ENCODE measurements around the gene SPHKAP. TPM values are rescaled to one million over a fixed set of nuclear protein-coding genes. Genes with fewer than 3 reads are reported as not detected.
A peak's percentile ranks its signal among the peaks of the same experiment; 100 is the strongest.
"Not testable (repeated sequence)": the region's sequence is repeated elsewhere in the genome, so short reads cannot be mapped to it uniquely, and the experiment has no call there.

SPHKAP gene
- polyA plus RNA-seq, 4 donors, result 0.38 to 4.2 (median 1.8) TPM

DNA sequence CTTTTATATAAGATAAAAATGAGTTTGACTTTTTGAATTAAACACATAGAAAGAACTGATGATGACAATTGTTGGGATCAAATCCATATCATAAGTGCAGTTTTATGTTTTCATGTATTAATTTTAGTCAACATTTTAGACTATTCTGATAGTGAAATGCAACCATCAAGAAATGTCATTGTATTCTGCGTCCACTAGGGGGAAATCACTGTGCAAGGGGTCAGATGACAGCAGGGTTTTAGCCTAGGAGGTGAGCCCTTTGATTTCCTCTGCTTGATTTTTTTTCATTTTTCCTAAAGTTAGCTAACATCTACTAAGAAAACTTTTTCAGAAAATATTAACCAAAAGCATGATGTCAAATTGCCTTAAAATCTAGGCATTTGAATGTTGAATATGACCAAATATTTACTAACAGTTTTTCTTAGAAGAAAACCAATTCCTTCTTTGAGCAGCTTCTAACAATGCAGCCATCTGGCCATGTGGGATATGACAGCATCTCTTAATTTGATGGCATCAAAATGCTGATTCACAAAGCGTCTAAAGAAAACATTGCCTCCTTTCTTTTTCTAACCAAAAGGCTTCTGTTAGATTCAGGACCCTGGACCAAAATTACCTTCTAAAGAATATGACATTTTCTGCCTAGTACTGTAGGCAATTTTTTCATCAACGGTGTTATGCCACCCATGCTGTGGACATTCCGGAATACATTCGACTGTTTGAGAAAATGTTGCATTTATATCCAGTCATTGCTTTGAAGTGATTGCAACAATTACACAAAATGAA lies 141.5 kb downstream of the SPHKAP start:
- no peak for DNase-seq (ENCODE audit: low read depth in 4 of 4, low spot score in 3 of 4)

DNA sequence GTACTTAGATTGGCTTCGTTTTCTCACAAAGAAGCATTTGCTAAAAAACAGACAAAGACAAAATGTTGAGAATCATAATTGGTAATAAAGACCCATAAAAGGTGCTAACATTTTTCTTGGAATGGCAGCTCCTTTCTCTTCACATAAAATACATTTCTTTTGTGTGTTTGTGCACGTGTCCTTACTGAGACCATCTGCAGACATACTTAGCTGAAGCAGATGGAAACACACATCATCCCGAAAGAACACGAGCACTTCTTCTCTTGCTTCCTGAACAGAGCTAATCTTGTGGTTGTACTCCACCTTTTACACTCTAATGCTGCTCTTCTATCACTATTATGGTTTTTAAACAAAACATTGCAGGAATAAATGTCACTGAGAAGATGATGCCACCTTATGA lies 142.5 kb downstream of the SPHKAP start:
- DNase-seq (ENCODE audit: low read depth in 4 of 4, low spot score in 3 of 4), result no peak

DNA sequence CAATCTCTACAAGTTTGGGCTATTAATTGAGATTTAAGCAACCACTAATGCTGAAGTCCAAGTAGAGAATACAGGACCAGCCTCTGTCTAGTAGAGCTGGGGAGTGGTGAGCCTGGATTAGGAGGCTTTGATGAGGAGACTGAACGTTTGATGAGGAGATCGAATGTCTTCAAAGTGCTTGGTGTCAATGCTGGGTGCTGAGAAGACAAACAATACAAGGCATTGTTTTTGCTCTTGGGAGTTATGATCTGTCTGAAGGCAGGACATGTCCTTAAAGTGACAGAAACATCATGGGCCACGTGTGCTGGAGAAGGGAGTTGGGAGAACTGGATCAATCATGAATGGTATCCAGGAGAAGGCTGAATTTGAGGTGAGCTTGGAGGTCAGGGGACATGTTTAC lies 143.6 kb downstream of the SPHKAP start:
- DNase-seq (ENCODE audit: low read depth in 4 of 4, low spot score in 3 of 4), result no peak

DNA sequence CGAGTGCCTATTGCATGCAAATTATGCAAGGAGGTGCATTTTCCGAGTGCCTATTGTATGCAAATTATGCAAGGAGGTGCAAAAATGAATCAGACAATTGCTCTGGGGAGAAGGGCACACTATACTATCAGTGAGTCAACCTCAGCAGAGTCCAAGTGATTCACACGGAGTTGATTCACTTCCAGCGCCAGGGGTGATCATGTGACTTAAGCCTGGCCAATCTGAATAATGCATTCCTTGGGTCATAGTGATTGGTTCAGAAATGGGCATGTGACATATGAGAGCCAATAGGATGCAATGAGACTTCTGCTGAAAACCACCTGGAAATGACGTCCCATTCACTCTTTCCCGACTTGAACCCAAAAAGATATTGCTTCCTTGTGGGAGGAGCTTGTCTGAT lies 157.9 kb downstream of the SPHKAP start:
- no peak for DNase-seq (ENCODE audit: low read depth in 4 of 4, low spot score in 3 of 4)

DNA sequence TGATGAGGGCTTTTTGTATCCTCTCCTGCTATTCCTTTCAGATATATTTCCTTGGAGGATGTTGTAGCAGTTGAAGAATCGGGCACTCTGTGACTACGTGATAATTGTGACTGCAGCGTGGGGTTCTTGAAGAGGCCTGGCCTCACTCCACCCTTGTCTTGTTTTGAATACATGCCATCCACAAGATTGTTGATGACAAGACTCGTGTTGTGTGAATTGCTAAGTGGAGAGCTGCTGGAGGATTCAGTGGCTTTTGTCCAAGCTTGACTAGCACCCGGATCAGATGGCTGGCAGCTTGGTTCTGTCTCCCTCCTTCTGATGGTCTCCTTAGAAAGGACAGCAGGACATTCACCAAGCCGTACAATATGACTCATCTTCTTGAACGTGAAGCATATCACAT lies 163.2 kb downstream of the SPHKAP start:
- no peak for DNase-seq (ENCODE audit: low read depth in 4 of 4, low spot score in 3 of 4)

DNA sequence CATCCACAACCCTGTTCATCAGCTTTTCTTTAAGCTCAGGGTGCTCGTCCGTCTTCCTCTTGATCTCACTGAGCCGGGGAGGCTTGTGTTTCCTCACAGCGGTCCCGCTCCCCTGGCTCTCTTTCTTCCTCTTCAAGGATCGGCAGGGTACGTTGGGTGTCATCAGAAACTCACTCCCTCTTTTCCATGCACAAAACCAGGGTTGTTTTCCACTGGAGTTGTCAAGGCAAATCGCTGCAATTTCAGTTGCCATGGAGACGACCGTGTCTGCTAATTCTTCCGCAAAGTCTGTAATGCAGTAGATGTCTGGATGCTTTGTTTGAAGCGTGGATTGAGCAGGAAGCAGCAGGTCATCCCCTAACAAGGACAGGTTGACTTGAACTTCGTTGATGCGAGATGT lies 163.7 kb downstream of the SPHKAP start:
- no peak for DNase-seq (ENCODE audit: low read depth in 4 of 4, low spot score in 3 of 4)

DNA sequence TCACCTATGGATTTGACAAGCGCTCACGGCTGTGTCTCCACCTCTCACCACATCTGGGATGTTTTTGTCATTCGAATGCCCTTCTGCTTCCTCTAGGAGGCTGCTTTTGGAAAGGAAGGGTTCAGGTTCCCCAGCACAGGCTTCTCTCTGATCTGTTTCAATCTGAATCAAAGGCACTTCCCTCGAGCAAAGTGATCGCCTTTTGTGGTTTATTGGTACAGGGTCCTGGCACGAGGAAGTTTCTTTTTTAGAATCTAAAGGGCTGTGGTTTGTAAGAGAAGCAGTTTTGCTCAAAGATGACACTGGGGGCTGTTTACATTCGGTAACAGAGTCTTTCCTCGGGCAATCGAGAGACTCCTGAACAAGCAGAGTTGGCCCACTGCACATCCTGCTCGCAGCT lies 165.1 kb downstream of the SPHKAP start:
- DNase-seq (ENCODE audit: low read depth in 4 of 4, low spot score in 3 of 4), result no peak

DNA sequence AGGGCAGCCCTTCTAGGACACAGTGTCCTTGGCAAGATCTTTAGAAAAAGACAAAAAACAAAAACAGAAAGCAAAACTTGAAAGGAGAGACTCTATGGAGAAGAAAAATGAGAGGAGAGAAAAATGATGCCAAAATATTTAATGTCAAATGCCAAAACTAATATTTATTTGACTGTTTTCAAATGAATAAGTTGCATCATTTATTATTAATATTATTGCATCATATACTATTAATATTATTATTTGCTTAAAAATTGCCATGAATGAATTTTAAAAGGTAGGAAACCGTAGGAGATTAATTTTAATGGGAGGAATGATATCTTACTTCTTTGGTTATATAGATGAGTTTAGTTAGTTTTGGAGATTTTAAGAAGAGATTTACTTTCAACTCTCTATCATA lies 165.7 kb downstream of the SPHKAP start:
- DNase-seq (ENCODE audit: low read depth in 4 of 4, low spot score in 3 of 4), result no peak

DNA sequence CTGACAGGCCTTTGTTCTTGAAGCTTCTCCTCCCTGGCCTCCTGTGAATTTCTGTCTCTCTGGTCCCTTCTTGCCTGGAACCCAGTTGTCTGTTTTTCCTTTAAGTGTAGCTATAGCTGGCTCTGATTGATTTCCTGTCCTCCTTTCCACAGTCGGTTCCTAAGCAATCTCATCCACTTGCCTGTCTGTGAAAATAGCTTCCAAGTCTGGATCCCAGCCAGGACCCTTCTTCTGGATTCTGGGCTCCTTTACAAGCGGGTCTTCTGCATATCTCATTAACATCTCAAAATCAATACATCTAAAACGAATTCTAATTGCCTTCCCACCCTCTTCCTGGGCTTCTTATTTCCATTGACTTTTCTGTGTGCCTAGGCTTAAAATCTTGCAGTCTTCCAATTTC lies 185.1 kb downstream of the SPHKAP start:
- no peak for DNase-seq (ENCODE audit: low read depth in 4 of 4, low spot score in 3 of 4)

DNA sequence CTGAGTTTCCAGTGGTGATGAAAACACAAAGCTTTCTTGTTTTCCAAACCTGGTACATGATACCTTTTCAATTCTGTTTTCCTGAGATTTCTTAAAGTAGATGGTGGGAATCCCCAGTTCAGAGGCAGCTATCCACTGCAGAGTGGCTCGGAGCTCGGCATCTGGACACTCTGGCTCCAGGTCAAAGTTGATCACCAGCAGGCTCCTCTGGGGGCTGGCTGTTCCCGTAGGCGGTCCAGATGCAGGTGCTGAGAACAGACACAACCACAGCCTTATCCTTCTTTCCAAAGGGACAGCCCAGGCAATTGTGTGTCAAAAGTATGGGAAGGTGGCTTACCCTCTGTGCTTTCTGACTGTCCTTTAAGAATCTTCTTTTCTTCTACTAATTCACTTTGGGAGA lies 190.6 kb downstream of the SPHKAP start:
- no peak for DNase-seq (ENCODE audit: low read depth in 4 of 4, low spot score in 3 of 4)

DNA sequence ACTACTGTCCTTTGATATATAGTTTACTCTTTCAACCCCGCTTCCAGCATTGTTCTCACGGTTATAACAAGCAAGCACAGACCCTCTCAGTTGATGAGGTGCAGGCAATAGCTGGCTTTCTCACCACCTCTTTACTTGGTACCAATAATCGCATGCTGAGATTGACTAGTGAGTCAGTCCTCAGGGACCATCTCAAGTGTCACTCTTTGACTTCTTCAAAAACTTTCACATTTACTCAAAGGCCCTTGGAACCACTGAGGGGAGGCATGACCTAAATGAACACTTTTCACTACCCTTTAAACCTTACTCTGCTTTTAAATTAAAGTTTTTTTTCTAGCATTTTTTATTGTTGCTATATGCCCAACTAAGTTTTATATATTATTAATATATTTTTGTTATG lies 208.2 kb downstream of the SPHKAP start:
- no peak for DNase-seq (ENCODE audit: low read depth in 4 of 4, low spot score in 3 of 4)

DNA sequence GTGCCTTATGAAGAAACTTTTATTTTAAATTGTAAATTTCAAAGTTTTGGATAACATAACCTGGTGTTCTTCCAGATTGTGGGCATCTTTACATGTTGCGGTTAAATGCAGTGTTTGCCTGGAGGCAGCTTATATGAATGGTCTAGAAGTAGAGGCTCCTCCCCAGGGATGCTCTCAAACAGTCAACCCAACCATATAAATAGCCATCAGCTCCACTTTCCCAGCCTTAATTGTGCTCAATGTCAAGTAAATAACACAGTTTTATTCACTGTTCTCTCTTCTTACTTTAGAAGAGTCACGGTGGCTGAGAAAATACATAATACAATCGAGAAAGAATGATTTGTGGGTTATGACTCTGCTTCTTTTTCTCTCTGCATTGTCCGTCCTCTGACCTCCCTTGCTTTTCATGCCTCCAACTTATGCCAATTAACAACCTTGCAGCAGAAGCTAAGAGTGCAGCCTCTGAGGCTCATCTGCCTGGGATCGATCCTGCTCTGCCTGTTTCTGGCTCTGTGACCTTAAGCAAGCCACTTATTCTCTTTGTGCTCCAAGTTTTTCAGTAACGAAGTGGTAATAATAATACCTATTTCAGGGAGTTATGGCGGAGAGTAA lies 209.8 kb downstream of the SPHKAP start:
- no peak for DNase-seq (ENCODE audit: low read depth in 4 of 4, low spot score in 3 of 4)

DNA sequence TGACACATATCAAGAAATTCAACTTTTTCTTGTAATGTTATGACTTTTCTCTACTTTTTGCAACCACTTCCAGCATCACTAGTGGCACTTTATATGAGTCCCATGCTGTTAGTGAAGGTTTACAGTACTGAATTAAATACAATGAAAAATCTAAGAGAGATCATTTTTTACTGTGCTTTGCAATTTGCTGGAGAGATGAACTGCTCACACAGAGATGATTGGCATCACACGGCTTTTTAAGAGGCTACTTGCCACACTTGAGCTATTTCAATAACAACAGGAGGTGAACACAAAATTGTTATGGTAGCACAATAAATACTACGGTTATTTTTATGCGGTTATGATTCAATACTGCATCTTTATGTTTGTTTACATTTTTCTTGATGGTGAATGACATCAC lies 221.2 kb downstream of the SPHKAP start:
- no peak for DNase-seq (ENCODE audit: low read depth in 4 of 4, low spot score in 3 of 4)

DNA sequence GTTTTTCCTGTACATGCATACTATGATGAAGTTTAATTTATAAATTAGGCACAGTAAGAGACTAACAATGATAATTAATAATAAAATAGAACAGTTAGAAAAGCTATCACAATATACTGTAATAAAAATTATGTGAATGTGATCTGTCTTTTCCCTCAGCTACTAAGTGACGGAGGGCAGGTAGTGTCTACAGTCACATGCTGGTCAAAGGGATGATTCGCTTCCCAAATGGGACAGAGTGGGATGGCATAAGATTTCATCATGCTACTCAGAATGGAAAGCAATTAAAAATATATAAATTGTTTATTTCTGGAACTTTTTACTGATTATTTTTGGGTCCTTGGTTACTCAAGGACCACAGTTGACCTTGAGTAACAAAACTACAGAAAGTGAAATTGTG lies 238.5 kb downstream of the SPHKAP start:
- no peak for DNase-seq (ENCODE audit: low read depth in 4 of 4, low spot score in 3 of 4)

DNA sequence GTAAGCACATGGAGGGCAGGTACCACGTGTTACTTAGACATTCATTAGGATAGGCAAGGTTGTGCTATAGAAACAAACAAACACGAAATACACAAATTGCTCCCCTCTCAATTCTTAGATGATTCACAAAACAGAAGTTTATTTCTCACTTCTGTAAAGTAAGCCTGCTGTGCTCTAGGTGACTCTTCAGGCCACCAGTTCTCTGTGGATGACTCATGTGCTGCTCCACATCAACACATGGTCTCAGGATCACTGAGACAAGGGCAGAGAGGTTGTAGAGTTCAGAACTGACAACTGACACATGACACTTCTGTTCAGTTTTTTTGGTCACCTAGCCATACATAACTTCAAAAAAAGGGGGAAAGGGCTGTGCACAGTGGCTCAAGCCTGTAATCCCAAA lies 239.5 kb downstream of the SPHKAP start:
- DNase-seq (ENCODE audit: low read depth in 4 of 4, low spot score in 3 of 4), result no peak

DNA sequence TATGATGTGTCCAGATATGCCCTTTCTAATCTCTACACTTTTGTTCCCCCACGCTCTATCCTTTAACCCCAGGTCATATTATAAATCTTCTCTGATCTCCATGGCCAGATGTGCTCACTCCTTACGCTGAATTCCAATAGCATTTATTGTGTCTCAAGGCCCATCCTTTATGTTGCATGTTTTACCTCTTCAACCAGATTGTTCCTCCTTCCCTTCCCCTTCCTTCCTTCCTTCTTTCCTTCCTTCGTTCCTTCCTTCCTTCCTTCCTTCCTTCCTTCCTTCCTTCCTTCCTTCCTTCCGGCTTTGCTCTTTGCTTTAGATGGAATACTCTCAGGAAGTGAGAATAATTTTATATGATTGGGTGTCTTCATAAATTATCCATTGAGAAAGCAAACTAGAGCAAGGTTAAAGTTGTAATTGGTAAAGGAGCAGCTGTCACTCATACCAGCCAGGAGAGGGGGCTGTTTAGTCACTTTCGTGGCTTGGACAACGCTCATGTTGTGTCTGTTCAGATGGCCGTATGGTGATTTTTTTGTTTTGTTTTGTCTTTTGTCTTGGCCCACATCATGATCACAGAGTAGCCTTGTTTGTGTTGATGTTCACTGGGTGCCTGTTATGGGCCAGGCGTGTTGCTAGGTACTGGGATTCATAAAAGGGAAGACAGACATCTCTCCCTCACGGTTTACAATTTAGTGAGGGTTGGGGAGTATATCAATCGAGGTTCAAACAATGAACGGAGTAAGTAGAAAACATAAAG lies 242.0 kb downstream of the SPHKAP start:
- peak in 2 of 4 donors; percentile 0 to 1 for DNase-seq (ENCODE audit: low read depth in 4 of 4, low spot score in 3 of 4)

DNA sequence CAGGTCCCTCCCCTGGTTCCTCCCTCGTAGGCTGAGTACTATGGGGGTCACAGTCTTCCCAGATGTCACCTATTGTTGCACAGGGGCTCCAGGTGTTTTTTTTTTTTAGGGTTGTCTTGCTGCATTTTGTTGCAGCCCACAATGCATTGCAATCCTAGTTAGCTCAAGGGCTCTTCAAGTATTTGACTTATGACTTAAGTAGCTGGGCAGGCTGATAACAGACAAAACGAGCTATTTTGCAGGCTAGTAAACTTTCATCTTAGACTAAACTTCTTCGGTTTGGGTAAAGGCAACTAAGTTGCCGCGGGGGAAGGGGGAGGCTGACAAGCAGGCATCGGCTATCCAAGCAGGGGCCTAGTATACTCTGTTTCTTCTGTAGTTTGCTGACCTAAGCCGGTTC lies 245.2 kb downstream of the SPHKAP start:
- DNase-seq (ENCODE audit: low read depth in 4 of 4, low spot score in 3 of 4), result not testable (repeated sequence)

DNA sequence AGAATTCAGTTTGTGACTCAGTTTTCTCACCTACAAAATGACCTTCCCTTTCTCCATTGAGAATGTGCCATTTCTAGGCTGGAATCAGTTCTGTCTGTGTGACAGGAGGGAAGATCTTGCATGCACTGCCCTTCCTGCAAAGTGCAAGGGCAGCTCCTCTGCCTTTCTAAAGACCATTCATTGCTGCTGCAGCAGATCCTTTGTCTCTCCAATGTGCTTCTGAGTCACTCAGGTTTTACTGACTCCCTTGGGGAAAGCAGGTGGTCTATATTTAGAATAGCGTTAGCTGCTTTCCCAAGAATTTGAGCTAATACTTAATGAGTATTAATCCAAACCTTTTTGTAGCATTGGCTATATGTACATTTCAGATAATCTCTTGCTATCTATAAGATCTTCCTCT lies 247.6 kb downstream of the SPHKAP start:
- no peak for DNase-seq (ENCODE audit: low read depth in 4 of 4, low spot score in 3 of 4)

DNA sequence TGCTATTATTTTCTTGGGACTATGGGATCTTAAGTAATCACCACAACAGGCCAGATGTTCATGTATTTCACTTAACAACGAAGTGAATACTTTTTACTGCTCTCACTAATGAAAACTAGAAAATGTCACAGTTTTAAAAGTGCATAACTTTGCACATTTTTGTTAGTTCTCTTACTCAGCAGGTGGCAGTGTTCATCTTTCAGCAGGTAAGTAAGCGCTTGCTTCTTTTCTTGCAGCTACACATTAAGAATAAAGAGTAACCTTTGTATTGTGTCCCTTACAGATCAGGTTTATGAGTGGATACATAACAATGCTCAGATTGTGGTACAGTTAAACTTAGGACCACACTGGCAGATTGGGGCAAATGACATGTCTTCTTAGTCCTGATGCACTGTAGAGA lies 249.1 kb downstream of the SPHKAP start:
- no peak for DNase-seq (ENCODE audit: low read depth in 4 of 4, low spot score in 3 of 4)

DNA sequence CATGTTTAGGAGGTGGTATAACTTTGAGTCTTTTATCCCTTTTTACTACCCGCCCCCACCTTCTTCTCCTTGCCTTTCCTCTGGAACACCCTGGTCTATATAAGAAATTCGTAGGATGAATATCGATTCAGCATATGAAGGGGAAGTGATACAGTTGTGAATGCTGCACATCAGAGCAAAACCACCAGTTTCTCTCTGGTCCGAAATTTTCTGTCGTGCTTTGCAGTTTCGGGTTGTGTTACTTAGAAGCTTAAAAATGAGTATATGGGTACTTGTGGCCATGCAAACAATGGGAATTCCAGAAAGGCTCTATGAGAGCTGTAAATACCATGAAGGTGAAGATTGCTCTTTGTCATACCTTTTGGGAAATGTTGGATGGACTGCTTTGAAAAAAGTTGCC lies 249.5 kb downstream of the SPHKAP start:
- DNase-seq (ENCODE audit: low read depth in 4 of 4, low spot score in 3 of 4), result no peak

Data from left renal pelvis (tissue), 4 donors.